GM18507 (cell line): ENCODE data around the gene LRRFIP2.
"Not testable (repeated sequence)": the region's sequence is repeated elsewhere in the genome, so short reads cannot be mapped to it uniquely, and the experiment has no call there.

Source experiments
- DNase-seq: peaks from one replicate; pipeline ENCODE4 v3.0.0; 2011; ENCODE audit warnings: low read depth; ENCODE audit not compliant: insufficient read length; ENCODE audit errors: extremely low spot score
- FAIRE-seq: peaks from 2 replicates; lab custom pipeline; 2011; peaks lifted over from hg19 to GRCh38; lab: Jason Lieb, UNC

The LRRFIP2 gene

GRCh38 chr3:37147666-37148065, 26.7 kb downstream of the LRRFIP2 start:
- no peak for FAIRE-seq

GRCh38 chr3:37146927-37147326, 27.5 kb downstream of the LRRFIP2 start:
- DNase-seq, result not testable (repeated sequence)
- peak; percentile 64 for FAIRE-seq

More at GRCh38 chr3:37147666-37148065, 26.7 kb downstream of the LRRFIP2 start:
- DNase-seq, result no peak

- DNase-seq, result no peak
- no peak for FAIRE-seq
Measured at GRCh38 chr3:37145611-37146010, 28.8 kb downstream of the LRRFIP2 start.

- FAIRE-seq, result no peak
- DNase-seq, result no peak
Measured at GRCh38 chr3:37144806-37145205, 29.6 kb downstream of the LRRFIP2 start.

GRCh38 chr3:37143821-37144220, 30.6 kb downstream of the LRRFIP2 start:
- DNase-seq, result no peak
- no peak for FAIRE-seq

- FAIRE-seq (no peak), DNase-seq (no peak)
Measured at GRCh38 chr3:37141676-37142075, 32.7 kb downstream of the LRRFIP2 start.

- FAIRE-seq, result peak; percentile 21
- no peak for DNase-seq
Measured at GRCh38 chr3:37140899-37141541, 33.4 kb downstream of the LRRFIP2 start.

GRCh38 chr3:37139567-37140052, 34.8 kb downstream of the LRRFIP2 start:
- no peak for FAIRE-seq
- no peak for DNase-seq

- DNase-seq (no peak), FAIRE-seq (no peak)
Measured at GRCh38 chr3:37138816-37139215, 35.6 kb downstream of the LRRFIP2 start.

- no peak for FAIRE-seq
- DNase-seq, result no peak
Measured at GRCh38 chr3:37137516-37137915, 36.9 kb downstream of the LRRFIP2 start.

GRCh38 chr3:37136067-37136466, 38.3 kb downstream of the LRRFIP2 start:
- DNase-seq (no peak), FAIRE-seq (peak; percentile 5)

- DNase-seq (no peak), FAIRE-seq (no peak)
Measured at GRCh38 chr3:37135561-37135960, 38.8 kb downstream of the LRRFIP2 start.

- FAIRE-seq, result no peak
- DNase-seq, result no peak
Measured at GRCh38 chr3:37132334-37132733, 42.0 kb downstream of the LRRFIP2 start.

GRCh38 chr3:37131860-37132144, 42.6 kb downstream of the LRRFIP2 start:
- FAIRE-seq (peak; percentile 31), DNase-seq (no peak)

- no peak for DNase-seq
- peak; percentile 29 for FAIRE-seq
Measured at GRCh38 chr3:37130984-37131859, 43.2 kb downstream of the LRRFIP2 start.

GRCh38 chr3:37130448-37130847, 43.9 kb downstream of the LRRFIP2 start:
- no peak for FAIRE-seq
- DNase-seq, result no peak

GRCh38 chr3:37129871-37130270, 44.5 kb downstream of the LRRFIP2 start:
- FAIRE-seq (no peak), DNase-seq (no peak)

- DNase-seq (no peak), FAIRE-seq (no peak)
Measured at GRCh38 chr3:37127340-37127739, 47.0 kb downstream of the LRRFIP2 start.

GRCh38 chr3:37126856-37127255, 47.5 kb downstream of the LRRFIP2 start:
- DNase-seq (no peak), FAIRE-seq (no peak)

GRCh38 chr3:37125195-37126073, 48.9 kb downstream of the LRRFIP2 start:
- FAIRE-seq (no peak), DNase-seq (no peak)
